PC-3 (cell line): ENCODE data around the gene MREG. TPM values are rescaled to one million over a fixed set of nuclear protein-coding genes. Genes with fewer than 3 reads are reported as not detected.

Source experiments
- ATAC-seq: fragments of 200-7000 bp; cut with Tn5 transposase; 2 replicates; pipeline ENCODE4 v1.9.1; 2020; ENCODE audit warnings: mild to moderate bottlenecking, moderate library complexity
- BruUV-seq: library from RNA; stranded (reverse); fragments of 400-500 nt; replicated peaks from 2 replicates; lab custom pipeline; 2021; lab: Mats Ljungman, UMichigan
- CTCF ChIA-PET: fragments of 300-600 bp; sonication (Branson Sonifier 250); formaldehyde crosslinking; loops from one replicate; lab custom pipeline; 2022; ENCODE audit warnings: antibody characterized with exemption; lab: Charles Lee
- POLR2A ChIA-PET: fragments of 300-600 bp; sonication (Branson Sonifier 250); formaldehyde crosslinking; loops from one replicate; lab custom pipeline; 2022; ENCODE audit warnings: antibody characterized with exemption; ENCODE audit not compliant: unreplicated experiment; lab: Charles Lee
- DNase-seq: peaks from one replicate; pipeline ENCODE4 v3.0.0-alpha.2; 2015
- H2AFZ ChIP-seq: fragments of 300-600 bp; sonication (generic); 2 replicates; pipeline ENCODE4 v1.6.0; 2016; ENCODE audit warnings: antibody characterized with exemption, low read length
- H3F3A ChIP-seq: fragments of 300-600 bp; sonication (generic); one replicate; pipeline ENCODE4 v1.6.0; 2017; ENCODE audit warnings: antibody characterized with exemption, low read length, control low read depth, mild to moderate bottlenecking; ENCODE audit not compliant: unreplicated experiment
- H3K27ac ChIP-seq: fragments of 300-600 bp; sonication (generic); 2 replicates; pipeline ENCODE4 v1.5.1; 2016; ENCODE audit warnings: mild to moderate bottlenecking, low read length
- H3K27me3 ChIP-seq: fragments of 300-600 bp; sonication (generic); 2 replicates; pipeline ENCODE4 v1.6.1; 2016; ENCODE audit warnings: low read length, mixed read lengths
- H3K36me3 ChIP-seq: fragments of 300-600 bp; sonication (generic); 2 replicates; pipeline ENCODE4 v1.6.1; 2016; ENCODE audit warnings: low read depth, mixed run types, low read length, mixed read lengths
- H3K4me1 ChIP-seq: fragments of 300-600 bp; sonication (generic); 2 replicates; pipeline ENCODE4 v1.5.1; 2016; ENCODE audit warnings: low read length; ENCODE audit not compliant: insufficient read depth
- H3K4me2 ChIP-seq: fragments of 300-600 bp; sonication (generic); 2 replicates; pipeline ENCODE4 v1.6.0; 2016; ENCODE audit warnings: low read length
- H3K4me3 ChIP-seq: fragments of 300-600 bp; sonication (generic); 2 replicates; pipeline ENCODE4 v1.5.1; 2016; ENCODE audit warnings: mild to moderate bottlenecking, low read length, mixed read lengths
- H3K79me2 ChIP-seq: fragments of 300-600 bp; sonication (generic); 2 replicates; pipeline ENCODE4 v1.6.1; 2017; ENCODE audit warnings: low read length, mixed read lengths
- H3K9ac ChIP-seq: fragments of 300-600 bp; sonication (generic); 2 replicates; pipeline ENCODE4 v1.6.0; 2016; ENCODE audit warnings: mild to moderate bottlenecking, low read length
- H3K9me2 ChIP-seq: fragments of 300-600 bp; sonication (generic); replicated peaks from 2 replicates; pipeline ENCODE4 v1.6.1; 2016; ENCODE audit warnings: mixed run types, low read length, mixed read lengths
- H3K9me3 ChIP-seq: fragments of 300-600 bp; sonication (generic); 2 replicates; pipeline ENCODE4 v1.6.1; 2016; ENCODE audit warnings: low read length, mixed read lengths
- H4K20me1 ChIP-seq: fragments of 300-600 bp; sonication (generic); 2 replicates; pipeline ENCODE4 v1.6.1; 2016; ENCODE audit warnings: low read length, mixed read lengths
- EZH2 ChIP-seq: fragments of 300-600 bp; sonication (generic); IDR thresholded peaks from one replicate; pipeline ENCODE4 v1.6.1; 2017; ENCODE audit warnings: antibody characterized with exemption, mild to moderate bottlenecking, low read length; ENCODE audit not compliant: unreplicated experiment
- EZH2phosphoT487 ChIP-seq: fragments of 300-600 bp; sonication (generic); IDR thresholded peaks from 2 replicates; pipeline ENCODE4 v1.6.1; 2018; ENCODE audit warnings: mild to moderate bottlenecking, antibody characterized with exemption, low read length, borderline replicate concordance
- intact Hi-C: fragments of 100-400 bp; cut with micrococcal nuclease; formaldehyde crosslinking; loops from 2 replicates; pipeline ENCODE4 v1.9.0; 2023
- total RNA-seq: library from RNA; depleted of rRNA; stranded (reverse); fragments of >200 nt; gene quantifications from 2 replicates; pipeline ENCODE4 v1.2.3, GENCODE V29; 2014
- TF ChIP-seq, protein P1 (sequence below): fragments of 300-600 bp; sonication (generic); conservative IDR thresholded peaks from 2 replicates; pipeline ENCODE4 v1.5.1; 2017; ENCODE audit warnings: antibody characterized with exemption, low read depth, mild to moderate bottlenecking, low read length

MREG gene
- total RNA-seq, 1 experiment from 2014 or later: 24.4 TPM

GRCh38 chr2:216052420-216052819 is 39.1 kb upstream of the MREG start:
- Histone ChIP-seq H3K9me2 (no peaks in the 10 kb centered on the region), H3K9me3 (no peaks in the 10 kb centered on the region), H2AFZ (no peak overlapping the region), H3K36me3 (no peaks in the 10 kb centered on the region), H3K79me2 (no peaks in the 10 kb centered on the region), H3K9ac (no peak overlapping the region), H3K27me3 (no peaks in the 10 kb centered on the region), H3K4me1 (no peaks in the 10 kb centered on the region), H4K20me1 (no peaks in the 10 kb centered on the region), H3K4me3 (no peak overlapping the region), H3F3A (no peaks in the 10 kb centered on the region), H3K27ac (no peak overlapping the region), H3K4me2 (no peak overlapping the region)
- intact Hi-C loops: no loop called here
- DNase-seq (no peak), ATAC-seq (no peak)
- CTCF ChIA-PET: no interaction called here
- no peak for TF ChIP-seq EZH2phosphoT487
- no peak for TF ChIP-seq EZH2
- TF ChIP-seq, protein P1, sequence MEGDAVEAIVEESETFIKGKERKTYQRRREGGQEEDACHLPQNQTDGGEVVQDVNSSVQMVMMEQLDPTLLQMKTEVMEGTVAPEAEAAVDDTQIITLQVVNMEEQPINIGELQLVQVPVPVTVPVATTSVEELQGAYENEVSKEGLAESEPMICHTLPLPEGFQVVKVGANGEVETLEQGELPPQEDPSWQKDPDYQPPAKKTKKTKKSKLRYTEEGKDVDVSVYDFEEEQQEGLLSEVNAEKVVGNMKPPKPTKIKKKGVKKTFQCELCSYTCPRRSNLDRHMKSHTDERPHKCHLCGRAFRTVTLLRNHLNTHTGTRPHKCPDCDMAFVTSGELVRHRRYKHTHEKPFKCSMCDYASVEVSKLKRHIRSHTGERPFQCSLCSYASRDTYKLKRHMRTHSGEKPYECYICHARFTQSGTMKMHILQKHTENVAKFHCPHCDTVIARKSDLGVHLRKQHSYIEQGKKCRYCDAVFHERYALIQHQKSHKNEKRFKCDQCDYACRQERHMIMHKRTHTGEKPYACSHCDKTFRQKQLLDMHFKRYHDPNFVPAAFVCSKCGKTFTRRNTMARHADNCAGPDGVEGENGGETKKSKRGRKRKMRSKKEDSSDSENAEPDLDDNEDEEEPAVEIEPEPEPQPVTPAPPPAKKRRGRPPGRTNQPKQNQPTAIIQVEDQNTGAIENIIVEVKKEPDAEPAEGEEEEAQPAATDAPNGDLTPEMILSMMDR: no peak
- POLR2A ChIA-PET: no interaction called here
- no TSS peak for BruUV-seq

GRCh38 chr2:216051350-216051749 is 38.0 kb upstream of the MREG start:
- no peaks in the 10 kb centered on the region for H3K4me1 ChIP-seq
- no peak overlapping the region for H2AFZ ChIP-seq
- no peaks in the 10 kb centered on the region for H3K36me3 ChIP-seq
- ChIA-PET POLR2A (no interaction called here), CTCF (interaction anchor here (0.7 kb wide), 1 partner anchor 13 kb away, joined by 9 read pairs; no protein-coding TSS in a partner anchor)
- BruUV-seq: no TSS peak
- ATAC-seq: no peak
- no peak overlapping the region for H3K4me3 ChIP-seq
- TF ChIP-seq, protein P1: no peak
- TF ChIP-seq EZH2: no peak
- no peak for TF ChIP-seq EZH2phosphoT487
- H3F3A ChIP-seq: no peaks in the 10 kb centered on the region
- no peak for DNase-seq
- intact Hi-C loops: no loop called here
- no peaks in the 10 kb centered on the region for H4K20me1 ChIP-seq
- H3K9me3 ChIP-seq: no peaks in the 10 kb centered on the region
- no peaks in the 10 kb centered on the region for H3K9me2 ChIP-seq
- no peaks in the 10 kb centered on the region for H3K79me2 ChIP-seq
- no peaks in the 10 kb centered on the region for H3K27me3 ChIP-seq
- no peak overlapping the region for H3K9ac ChIP-seq
- no peak overlapping the region for H3K27ac ChIP-seq
- H3K4me2 ChIP-seq: no peak overlapping the region

- ChIA-PET POLR2A (no interaction called here), CTCF (no interaction called here)
- Histone ChIP-seq H3K9me2 (no peaks in the 10 kb centered on the region), H3K27me3 (no peaks in the 10 kb centered on the region), H3K4me3 (no peak overlapping the region), H2AFZ (no peak overlapping the region), H3K36me3 (no peaks in the 10 kb centered on the region), H3K4me2 (no peak overlapping the region), H3F3A (no peaks in the 10 kb centered on the region), H3K79me2 (no peaks in the 10 kb centered on the region), H3K27ac (no peak overlapping the region), H3K4me1 (no peaks in the 10 kb centered on the region), H3K9ac (no peak overlapping the region), H3K9me3 (no peaks in the 10 kb centered on the region), H4K20me1 (no peaks in the 10 kb centered on the region)
- BruUV-seq: no TSS peak
- intact Hi-C loops: no loop called here
- TF ChIP-seq, protein P1: no peak
- TF ChIP-seq EZH2phosphoT487 (no peak), EZH2 (no peak)
- no peak for ATAC-seq
- DNase-seq: no peak
Measured at GRCh38 chr2:216049452-216049851, 36.1 kb upstream of the MREG start.
